HG03469 (cell line): Measurements from ENCODE around the gene PCYT1A.
"Not testable (repeated sequence)": the region's sequence is repeated elsewhere in the genome, so short reads cannot be mapped to it uniquely, and the experiment has no call there.

ENCODE experiments used
- ATAC-seq: cut with Tn5 transposase; IDR thresholded peaks from one replicate; pipeline ENCODE4 v1.9.1; 2021; ENCODE audit warnings: mild to moderate bottlenecking, moderate library complexity, moderate number of reproducible peaks; ENCODE audit not compliant: unreplicated experiment

The PCYT1A gene

DNA sequence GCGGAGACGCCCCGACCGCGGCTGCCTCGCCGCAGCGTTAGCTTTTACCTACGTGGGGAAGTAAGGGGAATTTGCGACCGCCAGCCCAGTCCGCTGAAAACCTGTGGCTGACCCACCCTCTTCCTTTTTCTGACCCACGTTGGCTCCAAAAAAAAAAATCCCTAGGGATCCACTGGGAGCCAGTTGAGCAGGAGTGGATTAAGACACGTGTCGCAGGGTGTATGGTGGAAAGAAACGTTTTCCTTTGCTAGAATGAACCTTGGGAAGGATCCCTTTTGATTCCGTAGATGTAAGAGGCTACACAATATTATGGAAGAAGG is 575 bp upstream of the PCYT1A start:
- ATAC-seq, result no peak

DNA sequence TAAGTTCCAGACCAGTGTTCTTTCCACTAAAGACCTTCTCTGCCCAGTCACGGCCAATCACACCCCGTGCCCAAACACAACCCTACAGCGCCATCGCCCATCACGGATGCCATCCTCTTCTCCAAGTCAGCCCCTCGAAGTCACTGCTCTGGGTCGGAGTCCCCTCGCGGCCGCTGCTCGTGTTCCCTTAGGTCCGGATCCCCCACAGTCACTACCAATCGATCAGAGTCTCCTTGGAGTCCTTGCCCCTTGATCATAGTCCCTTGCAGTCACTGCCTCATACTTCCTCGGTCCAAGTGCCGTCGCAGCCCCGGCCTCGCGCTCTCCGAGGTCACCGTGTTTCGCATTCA is 461 bp downstream of the PCYT1A start:
- ATAC-seq, result no peak

DNA sequence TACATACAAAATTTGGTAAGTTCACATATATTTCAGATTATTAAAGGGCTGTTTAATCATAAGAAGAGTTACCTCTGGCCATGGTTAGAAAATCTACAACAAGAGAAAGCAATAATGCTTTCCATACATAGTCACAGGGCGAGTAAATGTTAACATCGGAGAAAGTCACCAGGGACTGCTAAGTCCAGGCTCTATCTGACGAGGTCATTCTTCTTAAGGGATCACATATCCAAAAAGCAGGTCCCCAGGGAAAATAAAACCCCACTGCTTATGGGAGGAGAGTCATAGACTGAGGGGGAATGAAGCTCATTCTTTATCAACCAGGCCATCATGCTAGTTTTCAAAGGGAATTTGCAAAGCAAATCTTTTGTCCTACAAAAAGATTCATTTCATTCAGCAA is 3.1 kb downstream of the PCYT1A start:
- no peak for ATAC-seq

DNA sequence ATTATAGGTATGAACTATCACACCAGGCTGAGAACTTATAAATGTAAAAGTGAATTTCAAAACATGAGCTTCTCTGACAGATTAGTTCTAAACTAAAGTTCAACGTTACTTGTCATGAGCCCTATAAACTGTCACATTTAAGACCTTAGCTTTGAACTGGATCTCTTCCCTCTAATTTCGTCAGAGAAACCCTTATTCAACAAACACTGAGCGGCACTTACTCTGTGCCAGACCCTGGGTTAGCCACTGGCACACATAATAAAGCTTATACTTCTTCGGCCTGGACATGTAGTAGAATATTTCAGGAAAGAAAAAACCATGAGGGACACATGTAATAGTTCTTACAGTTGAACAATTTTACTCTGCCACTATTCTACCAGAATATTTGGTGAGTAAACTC is 5.6 kb downstream of the PCYT1A start:
- no peak for ATAC-seq

DNA sequence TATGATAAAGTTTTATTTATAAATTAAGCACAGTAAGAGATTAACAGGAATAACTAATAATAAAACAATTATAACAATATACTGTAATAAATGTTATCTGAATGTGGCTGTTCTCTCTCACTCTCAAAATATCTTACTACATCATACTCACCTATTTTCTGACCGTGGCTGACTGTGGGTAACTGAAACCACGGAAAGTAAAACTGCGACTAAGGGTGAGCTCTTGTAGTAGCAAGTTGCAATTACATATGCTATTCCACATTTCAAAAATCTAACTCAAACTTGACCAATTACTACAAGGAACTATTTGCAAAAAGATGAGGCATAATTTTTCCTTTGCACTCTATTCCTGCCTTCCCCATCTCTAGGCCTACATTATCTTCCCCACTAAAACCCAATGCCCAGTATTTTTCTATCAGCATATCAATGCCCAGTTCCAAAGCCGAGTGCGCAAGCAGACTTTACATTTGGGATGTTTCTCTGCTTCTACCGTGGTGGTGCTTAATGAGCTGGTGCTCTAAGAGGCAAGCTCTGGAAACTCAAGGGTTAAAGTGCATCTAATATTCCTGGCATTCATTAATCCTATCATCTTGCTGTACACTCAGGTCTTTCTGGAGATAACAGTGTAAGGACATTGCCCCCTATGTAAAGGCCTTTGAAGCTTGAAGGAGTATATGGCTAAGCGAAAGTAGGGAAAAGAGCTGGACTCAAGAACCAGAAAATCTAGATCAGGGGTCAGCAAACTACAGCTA is 6.7 kb downstream of the PCYT1A start:
- ATAC-seq, result no peak

DNA sequence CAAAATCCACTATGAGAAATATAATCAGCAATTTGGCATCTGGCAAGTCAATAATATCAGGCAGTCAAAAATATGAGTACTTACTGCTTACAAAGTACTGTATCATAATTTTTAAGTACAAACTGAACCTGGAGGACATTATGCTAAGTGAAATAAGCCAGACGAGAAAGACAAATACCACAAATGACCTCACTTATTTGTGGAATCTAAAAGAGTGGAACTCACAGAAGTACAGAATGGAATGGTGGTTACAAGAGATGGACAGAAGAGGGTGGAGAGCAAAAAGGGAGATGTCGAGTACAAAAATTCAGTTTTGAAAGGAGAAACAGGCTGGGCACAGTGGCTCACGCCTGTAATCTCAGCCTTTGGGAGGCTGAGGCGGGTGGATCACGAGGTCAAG is 12.4 kb downstream of the PCYT1A start:
- no peak for ATAC-seq

DNA sequence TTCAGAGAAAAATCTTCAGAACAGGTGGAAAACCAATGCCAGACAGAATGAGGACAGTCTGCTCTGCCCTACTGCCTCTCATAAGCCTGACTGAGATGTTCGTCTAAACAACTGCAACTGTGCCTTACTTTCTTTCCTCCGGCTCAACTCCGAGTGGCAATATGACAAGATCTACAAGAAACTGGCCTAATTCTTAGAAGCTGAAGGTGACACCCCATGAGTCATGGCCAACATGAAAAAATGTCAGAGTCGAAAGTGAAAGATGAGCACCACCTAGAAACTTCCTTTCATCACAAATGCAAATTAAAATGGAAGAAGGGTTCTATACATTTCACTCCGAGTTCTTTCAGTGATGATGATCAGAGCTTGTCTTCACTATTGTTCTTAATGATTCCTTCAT is 12.9 kb downstream of the PCYT1A start:
- peak; percentile 64 for ATAC-seq

DNA sequence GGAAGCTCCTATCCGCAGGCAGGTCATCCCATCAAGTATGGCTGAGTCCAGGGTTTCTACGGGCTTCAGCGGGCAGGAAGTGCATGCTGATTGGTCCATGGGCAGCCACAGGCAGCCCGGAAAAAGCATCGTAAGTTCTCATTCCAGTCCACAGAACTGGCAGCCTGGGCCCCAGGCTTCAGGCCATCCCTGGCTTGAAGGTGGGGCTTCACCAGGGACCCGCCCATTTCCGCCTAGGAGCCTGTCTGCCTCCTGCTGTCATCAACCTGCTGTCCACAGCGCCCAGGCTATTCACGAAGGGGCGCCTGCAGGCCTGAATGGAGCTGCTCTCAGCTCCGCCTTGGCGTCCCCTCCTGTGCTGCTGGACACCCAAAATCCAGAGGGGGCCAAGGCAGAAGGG is 13.9 kb downstream of the PCYT1A start:
- ATAC-seq, result no peak

DNA sequence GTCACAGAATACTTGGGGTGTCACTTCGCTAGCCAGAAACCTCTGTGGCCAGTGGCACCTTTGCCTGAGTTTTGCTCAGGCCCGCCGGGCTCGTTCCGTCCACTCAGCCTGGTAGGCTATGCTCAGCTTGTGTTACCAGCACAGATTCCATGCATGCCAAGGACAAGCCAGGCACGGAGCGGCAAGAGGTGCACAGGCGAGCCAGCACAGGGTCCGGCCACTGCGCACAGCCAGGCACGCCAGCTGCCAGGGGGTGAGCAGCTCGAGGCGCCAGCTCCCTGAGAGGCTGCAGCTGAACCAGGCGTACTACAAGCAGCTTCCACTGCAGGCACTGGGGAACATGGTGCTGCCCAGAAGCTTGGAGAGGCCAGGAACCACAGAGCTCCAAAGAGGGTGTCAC is 14.7 kb downstream of the PCYT1A start:
- no peak for ATAC-seq

DNA sequence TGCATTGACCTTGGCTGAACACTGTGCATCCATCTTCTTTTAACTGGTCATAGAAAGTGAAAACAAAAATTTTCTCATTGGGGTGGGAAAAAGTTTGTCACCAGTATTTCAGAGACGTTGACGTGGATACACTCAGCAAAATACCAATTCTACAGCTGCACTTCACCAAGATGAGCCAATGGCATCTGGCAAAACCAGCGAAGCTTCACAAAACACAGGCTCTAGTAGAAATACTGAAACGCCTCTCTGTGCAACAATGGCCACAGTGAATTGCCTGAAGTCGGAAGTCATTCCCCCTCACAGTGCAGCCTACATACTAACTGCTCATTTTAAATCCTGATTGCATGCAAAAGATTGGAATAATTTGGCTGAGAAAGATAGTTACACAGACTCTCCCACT is 17.0 kb downstream of the PCYT1A start:
- ATAC-seq, result no peak

DNA sequence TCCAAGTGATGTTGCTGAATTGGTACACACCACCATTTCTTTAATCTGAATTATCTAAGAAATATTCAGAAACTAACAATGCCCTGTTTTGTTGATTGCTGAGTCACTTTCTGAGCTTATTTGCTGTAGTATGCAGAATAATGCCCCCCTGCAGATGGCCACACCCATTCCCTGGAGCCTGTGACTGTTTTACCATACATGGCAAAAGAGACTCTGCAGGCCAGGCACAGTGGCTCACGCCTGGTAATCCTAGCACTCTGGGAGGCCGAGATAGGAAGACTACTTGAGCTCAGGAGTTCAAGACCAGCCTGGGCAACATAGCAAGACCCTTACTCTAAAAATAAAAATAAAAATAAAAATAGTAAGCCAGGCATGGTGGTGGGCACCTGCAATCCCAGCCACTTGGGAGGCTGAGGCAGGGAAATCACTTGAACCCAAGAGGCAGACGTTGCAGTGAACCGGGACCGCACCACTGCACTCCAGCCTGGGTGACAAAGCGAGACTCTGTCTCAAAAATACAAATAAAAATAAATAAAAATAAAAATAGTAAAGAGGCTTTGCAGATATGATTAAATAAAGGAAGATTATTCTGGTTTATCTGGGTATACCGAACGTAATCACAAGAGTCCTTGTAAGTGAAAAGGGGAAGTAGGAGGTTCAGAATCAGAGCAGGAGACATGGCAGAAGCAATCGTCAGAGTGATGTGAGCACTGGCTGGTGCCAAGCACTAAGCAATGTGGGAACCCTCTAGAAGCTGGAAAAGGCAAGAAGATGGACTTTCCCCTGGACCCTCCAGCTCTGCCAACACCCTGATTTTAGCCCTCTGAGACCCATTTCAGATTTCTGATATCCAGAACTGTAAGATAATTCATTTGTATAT is 19.0 kb downstream of the PCYT1A start:
- ATAC-seq, result no peak

DNA sequence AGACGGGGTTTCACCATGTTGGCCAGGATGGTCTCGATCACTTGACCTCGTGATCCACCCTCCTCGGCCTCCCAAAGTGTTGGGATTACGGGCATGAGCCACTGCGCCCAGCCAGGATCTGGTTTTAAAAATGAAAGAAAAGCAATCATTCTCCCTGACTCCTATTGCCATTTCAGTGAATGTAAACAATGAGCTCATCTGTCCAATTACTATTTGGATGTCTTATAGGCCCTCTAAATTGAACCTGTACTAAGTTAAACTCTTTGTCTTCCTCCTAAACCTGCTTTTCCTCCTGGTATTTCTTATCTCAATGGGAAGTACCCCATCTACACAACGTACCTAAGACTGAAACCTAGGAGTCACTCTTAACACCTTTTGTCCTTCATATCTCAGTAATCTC is 23.7 kb downstream of the PCYT1A start:
- ATAC-seq, result no peak

DNA sequence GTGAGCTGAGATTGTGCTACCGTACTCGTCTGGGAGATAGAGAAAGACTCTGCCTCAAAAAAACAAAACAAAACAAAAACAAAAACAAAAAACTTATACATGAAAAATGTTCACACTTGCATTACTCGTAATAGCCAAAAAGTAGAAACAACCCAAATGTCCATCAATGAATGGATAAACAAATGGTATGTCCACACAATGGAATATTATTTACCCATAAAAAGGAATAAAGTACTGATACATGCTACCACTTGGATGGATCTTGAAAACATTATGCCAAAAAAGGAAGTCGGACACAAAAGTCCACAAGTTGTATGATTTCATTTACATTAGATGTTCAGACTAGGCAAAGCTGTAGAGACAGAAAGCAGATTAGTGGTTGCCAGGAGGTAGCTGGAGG is 26.7 kb downstream of the PCYT1A start:
- no peak for ATAC-seq

DNA sequence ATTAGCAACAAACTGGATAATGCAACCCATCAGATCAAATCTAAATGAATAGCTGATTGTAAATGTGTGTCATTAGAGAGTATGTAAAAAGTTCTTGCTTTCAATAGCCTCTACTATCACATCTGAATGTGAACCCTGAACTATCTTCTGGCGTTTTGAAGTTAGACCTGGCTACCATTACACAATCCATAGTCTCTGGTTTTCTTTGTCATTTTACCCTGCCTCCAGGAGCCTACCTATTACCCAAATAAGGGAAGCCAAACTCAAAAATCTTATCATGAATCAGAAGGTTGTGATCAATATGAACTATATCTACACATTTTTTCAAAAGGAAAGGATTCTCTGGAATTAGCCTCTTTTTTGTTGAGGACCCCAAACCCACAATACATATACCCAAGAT is 31.8 kb downstream of the PCYT1A start:
- no peak for ATAC-seq

DNA sequence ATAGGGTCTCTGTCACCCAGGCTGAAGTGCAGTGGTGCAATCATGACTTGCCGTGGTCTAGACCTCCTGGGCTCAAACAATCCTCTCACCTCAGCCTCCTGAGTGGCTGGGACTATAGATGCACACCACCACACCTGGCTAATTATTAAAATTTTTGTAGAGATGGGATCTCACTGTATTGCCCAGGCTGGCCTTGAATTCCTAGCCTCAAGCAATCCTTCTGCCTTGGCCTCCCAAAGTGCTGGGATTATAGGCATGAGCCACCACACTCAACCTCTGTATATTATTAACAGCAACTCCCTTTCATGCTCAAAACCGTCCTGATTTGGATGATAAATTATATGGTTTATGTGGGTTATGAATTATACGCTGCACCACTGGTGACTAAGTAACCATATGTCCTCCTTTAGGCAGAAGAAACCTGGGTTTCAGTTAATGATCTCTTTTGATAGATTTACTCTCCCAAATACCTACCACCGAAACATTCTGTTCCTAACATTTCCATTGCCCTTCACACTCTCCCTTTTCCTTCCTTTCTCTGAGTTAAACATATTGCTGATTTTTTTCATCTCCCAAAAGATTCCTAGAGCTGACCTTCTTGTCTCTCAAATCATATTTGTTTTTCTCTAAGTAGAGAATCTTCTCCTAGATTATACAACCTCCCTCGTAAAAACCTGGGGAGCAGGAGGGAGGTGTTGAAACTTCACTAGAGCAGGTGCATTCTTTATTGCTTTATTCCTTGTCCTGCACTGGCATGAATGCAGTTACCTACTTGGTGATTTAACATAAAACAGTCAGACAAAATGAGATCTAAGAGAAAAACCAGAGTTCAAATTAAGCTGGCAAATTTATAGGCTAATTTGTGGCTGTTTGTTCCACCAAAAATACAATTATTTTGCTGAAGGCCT is 32.9 kb downstream of the PCYT1A start:
- ATAC-seq, result no peak

DNA sequence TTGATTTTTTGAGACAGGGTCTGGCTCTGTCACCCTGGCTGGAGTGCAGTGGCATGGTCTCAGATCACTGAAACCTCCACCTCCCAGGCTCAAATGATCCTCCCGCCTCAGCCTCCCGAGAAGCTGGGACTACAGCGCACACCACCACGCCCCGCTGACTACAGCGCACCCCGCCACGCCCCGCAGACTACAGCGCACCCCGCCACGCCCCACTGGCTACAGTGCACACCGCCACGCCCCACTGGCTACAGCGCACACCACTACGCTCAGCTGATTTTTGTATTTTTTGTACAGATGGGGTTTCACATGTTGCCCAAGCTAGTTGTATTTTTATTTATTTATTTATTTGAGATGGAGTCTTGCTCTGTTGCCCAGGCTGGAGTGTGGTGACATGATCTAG is 35.6 kb downstream of the PCYT1A start:
- ATAC-seq, result no peak

DNA sequence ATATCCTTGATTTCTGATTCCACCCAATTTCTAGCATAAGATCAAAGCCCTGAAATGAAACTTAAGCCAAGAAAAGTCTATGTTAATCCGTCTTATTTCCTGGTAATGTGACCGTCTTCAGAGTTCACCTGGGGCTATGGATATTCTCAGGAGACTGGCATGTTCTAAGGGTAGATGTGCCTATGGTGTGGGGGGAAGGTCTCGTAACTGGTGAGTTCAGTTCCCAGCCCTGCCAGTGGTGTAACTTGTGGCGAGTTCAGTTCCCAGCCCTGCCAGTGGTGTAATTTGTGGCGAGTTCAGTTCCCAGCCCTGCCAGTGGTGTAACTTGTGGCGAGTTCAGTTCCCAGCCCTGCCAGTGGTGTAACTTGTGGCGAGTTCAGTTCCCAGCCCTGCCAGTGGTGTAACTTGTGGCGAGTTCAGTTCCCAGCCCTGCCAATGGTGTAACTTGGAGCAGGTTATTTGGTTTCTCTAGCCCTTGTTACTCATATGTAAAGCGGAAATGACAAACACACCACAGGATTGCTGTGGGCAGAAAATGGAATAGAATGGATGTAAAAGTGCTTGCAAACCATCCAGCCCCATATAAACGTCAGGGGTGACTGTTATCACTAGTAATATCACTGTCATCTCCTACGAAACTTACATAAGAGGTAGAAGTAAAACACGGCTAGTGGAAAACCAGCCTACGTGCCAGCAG is 40.8 kb downstream of the PCYT1A start:
- no peak for ATAC-seq

DNA sequence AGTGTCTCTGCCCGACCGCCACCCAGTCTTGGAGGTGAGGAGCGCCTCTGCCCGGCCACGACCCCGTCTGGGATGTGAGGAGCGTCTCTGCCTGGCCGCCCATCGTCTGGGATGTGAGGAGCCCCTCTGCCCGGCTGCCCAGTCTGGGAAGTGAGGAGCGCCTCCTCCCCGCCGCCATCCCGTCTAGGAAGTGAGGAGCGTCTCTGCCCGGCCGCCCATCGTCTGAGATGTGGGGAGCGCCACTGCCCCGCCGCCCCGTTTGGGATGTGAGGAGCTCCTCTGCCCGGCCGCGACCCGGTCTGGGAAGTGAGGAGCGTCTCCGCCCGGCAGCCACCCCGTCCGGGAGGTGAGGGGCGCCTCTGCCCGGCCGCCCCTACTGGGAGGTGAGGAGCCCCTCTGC is 43.4 kb downstream of the PCYT1A start:
- not testable (repeated sequence) for ATAC-seq

DNA sequence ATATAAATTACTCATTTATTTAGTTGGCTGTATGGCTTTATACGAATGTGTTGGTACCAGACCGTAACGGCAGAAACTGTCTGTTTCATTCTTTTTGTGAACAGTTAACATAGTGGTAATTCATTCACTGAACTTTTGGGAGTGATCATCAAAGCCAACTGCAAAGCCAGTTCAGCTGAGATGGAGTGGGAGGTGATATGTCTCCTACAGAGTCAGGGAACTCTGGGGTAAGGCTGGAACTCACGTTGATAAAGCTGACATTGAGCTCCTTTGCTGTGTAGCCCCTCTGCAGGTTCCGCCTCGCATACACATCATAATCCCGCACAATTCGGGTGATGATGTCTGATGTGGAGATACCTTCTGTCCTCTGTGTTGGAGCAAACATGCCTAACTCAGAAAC is 45.8 kb downstream of the PCYT1A start:
- no peak for ATAC-seq

DNA sequence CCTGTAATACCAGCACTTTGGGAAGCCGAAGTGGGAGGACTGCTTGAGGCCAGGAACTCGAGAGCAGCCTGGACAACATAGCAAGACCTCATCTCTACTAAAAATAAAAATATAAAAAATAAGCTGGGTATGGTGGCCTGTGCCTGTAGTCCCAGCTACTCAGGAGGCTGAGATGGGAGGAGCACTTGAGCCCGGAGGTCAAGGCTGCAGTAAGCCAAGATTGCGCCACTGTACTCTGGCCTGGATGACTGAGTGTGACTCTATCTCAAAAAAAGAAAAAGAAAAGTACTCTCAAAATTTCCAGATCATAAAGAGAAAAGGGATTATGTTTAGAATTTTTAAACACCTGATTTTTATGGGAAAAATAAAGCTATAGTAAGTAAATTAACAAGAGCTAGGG is 47.1 kb downstream of the PCYT1A start:
- ATAC-seq, result no peak
